Measurements from ENCODE around the gene COX7A2.

COX7A2 gene

DNA sequence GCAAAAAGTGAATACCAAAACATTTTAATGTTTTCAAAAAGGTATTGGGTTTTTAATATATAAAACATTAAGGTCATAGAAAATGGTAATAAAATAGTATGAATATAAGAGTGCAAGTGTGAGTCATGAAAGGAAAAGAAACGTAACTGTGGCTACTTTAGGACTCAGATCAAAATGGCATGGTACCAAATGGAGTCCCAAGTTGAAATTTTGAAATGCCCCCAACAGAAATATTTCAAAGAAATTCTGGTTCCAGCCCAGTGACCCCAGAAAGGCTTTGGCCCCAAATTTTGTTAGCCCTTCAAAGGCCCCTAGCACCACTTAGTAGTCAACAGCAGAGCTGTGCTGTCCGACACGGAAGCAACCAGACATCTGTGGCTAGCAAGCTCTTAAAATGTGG lies 43.7 kb downstream of the COX7A2 start:
- DNase-seq (ENCODE audit: low read depth in 2 of 2), result no peak

- DNase-seq (ENCODE audit: low read depth in 2 of 2), result no peak
Observed at GRCh38 chr6:75196081-75196687, 47.4 kb downstream of the COX7A2 start.

- no peak for DNase-seq (ENCODE audit: low read depth in 2 of 2)
Observed at GRCh38 chr6:75188221-75188925, 55.2 kb downstream of the COX7A2 start.

Data from stimulated activated CD4-positive, alpha-beta T cell treated with anti-CD3 and anti-CD28 coated beads, Interleukin-1b, Interleukin-23, amount 100 ng/mL, for 4 hours (primary cell).